COLO668 (cell line): ENCODE results near the gene ACTR1B.
"Not testable (repeated sequence)": the region's sequence is repeated elsewhere in the genome, so short reads cannot be mapped to it uniquely, and the experiment has no call there.

Experiments
- DNase-seq: peaks from one replicate; lab custom pipeline; 2025; ENCODE audit not compliant: unreplicated experiment; lab: John Stamatoyannopoulos, UW

Gene ACTR1B

GRCh38 chr2:97691166-97691565, 27.3 kb upstream of the ACTR1B start:
- DNase-seq, result no peak

GRCh38 chr2:97688062-97688827, 24.4 kb upstream of the ACTR1B start:
- DNase-seq, result no peak

- DNase-seq, result not testable (repeated sequence)
Observed at GRCh38 chr2:97687235-97687634, 23.4 kb upstream of the ACTR1B start.

GRCh38 chr2:97678298-97678697, 14.5 kb upstream of the ACTR1B start:
- DNase-seq, result no peak

- DNase-seq, result no peak
Observed at GRCh38 chr2:97677480-97677879, 13.6 kb upstream of the ACTR1B start.

GRCh38 chr2:97676620-97677019, 12.8 kb upstream of the ACTR1B start:
- DNase-seq, result no peak

- no peak for DNase-seq
Observed at GRCh38 chr2:97675430-97676113, 11.7 kb upstream of the ACTR1B start.

GRCh38 chr2:97673915-97674283, 10.1 kb upstream of the ACTR1B start:
- DNase-seq, result no peak

- no peak for DNase-seq
Observed at GRCh38 chr2:97673182-97673914, 9.5 kb upstream of the ACTR1B start.

GRCh38 chr2:97672606-97673140, 8.8 kb upstream of the ACTR1B start:
- not testable (repeated sequence) for DNase-seq

- DNase-seq, result no peak
Observed at GRCh38 chr2:97671526-97671925, 7.7 kb upstream of the ACTR1B start.

- no peak for DNase-seq
Observed at GRCh38 chr2:97670471-97670870, 6.6 kb upstream of the ACTR1B start.

- no peak for DNase-seq
Observed at GRCh38 chr2:97669448-97669847, 5.6 kb upstream of the ACTR1B start, which contains the start of gene C2orf92. Gene C2orf92 (plus strand): TSS chr2:97669713. CDS start chr2:97669789, 76 bp downstream.

GRCh38 chr2:97664636-97664970, 759 bp upstream of the ACTR1B start:
- DNase-seq, result peak; percentile 45

GRCh38 chr2:97663626-97663961, 250 bp downstream of the ACTR1B start:
- no peak for DNase-seq

- peak; percentile 74 for DNase-seq
Observed at GRCh38 chr2:97662895-97663625, 784 bp downstream of the ACTR1B start.

GRCh38 chr2:97662386-97662894, 1.4 kb downstream of the ACTR1B start:
- DNase-seq, result no peak

GRCh38 chr2:97661927-97662326, 1.9 kb downstream of the ACTR1B start:
- no peak for DNase-seq

GRCh38 chr2:97660775-97661389, 3.0 kb downstream of the ACTR1B start:
- DNase-seq, result no peak

GRCh38 chr2:97660044-97660774, 3.6 kb downstream of the ACTR1B start:
- DNase-seq, result no peak
